ENCODE results near the gene PNLIPRP1.

The PNLIPRP1 gene

GRCh38 chr10:116620423-116621400 lies 30.0 kb downstream of the PNLIPRP1 start, which contains the start of gene PNLIPRP2:
Gene PNLIPRP2, plus strand, starts transcription at chr10:116620953.
- H3K36me3 ChIP-seq (ENCODE audit: control insufficient read depth, insufficient read depth, low read length, severe bottlenecking): no peaks in the 10 kb centered on the region
- no peaks in the 10 kb centered on the region for H3K9me3 ChIP-seq (ENCODE audit: control insufficient read depth, low read length)
- H3K27me3 ChIP-seq (replicated peaks; ENCODE audit: control insufficient read depth, insufficient read depth, low read length): peaks cover 14% of the 10 kb centered on the region
- no peak for DNase-seq (ENCODE audit: low read depth)
- no peak within 1 kb of the TSS for H3K9ac ChIP-seq (ENCODE audit: low read length)
- H3K4me1 ChIP-seq (ENCODE audit: control insufficient read depth, insufficient read depth, low read length): no peaks in the 10 kb centered on the region
- no peak within 1 kb of the TSS for H3K4me3 ChIP-seq (ENCODE audit: low read length)

- Histone ChIP-seq H3K36me3 (ENCODE audit: control insufficient read depth, insufficient read depth, low read length, severe bottlenecking) (no peaks in the 10 kb centered on the region), H3K9me3 (ENCODE audit: control insufficient read depth, low read length) (no peaks in the 10 kb centered on the region), H3K4me1 (ENCODE audit: control insufficient read depth, insufficient read depth, low read length) (no peaks in the 10 kb centered on the region), H3K9ac (ENCODE audit: low read length) (no peak overlapping the region), H3K27me3 (replicated peaks; ENCODE audit: control insufficient read depth, insufficient read depth, low read length) (peaks cover 19% of the 10 kb centered on the region), H3K4me3 (ENCODE audit: low read length) (no peak overlapping the region)
- DNase-seq (ENCODE audit: low read depth): no peak
Measured at GRCh38 chr10:116621476-116621875, 30.7 kb downstream of the PNLIPRP1 start.

- no peaks in the 10 kb centered on the region for H3K9me3 ChIP-seq (ENCODE audit: control insufficient read depth, low read length)
- no peak overlapping the region for H3K4me3 ChIP-seq (ENCODE audit: low read length)
Measured at GRCh38 chr10:116621934-116622655, 31.3 kb downstream of the PNLIPRP1 start.

GRCh38 chr10:116625845-116626244 lies 35.1 kb downstream of the PNLIPRP1 start:
- H3K9me3 ChIP-seq (ENCODE audit: control insufficient read depth, low read length): no peaks in the 10 kb centered on the region
- H3K4me3 ChIP-seq (ENCODE audit: low read length): no peak overlapping the region
- peaks cover 38% of the 10 kb centered on the region for H3K27me3 ChIP-seq (replicated peaks; ENCODE audit: control insufficient read depth, insufficient read depth, low read length)
- H3K9ac ChIP-seq (ENCODE audit: low read length): no peak overlapping the region
- H3K36me3 ChIP-seq (ENCODE audit: control insufficient read depth, insufficient read depth, low read length, severe bottlenecking): no peaks in the 10 kb centered on the region
- DNase-seq (ENCODE audit: low read depth): no peak
- no peaks in the 10 kb centered on the region for H3K4me1 ChIP-seq (ENCODE audit: control insufficient read depth, insufficient read depth, low read length)

More at GRCh38 chr10:116621934-116622655, 31.3 kb downstream of the PNLIPRP1 start:
- Histone ChIP-seq H3K9ac (ENCODE audit: low read length) (no peak overlapping the region), H3K27me3 (replicated peaks; ENCODE audit: control insufficient read depth, insufficient read depth, low read length) (peaks cover 25% of the 10 kb centered on the region), H3K4me1 (ENCODE audit: control insufficient read depth, insufficient read depth, low read length) (no peaks in the 10 kb centered on the region), H3K36me3 (ENCODE audit: control insufficient read depth, insufficient read depth, low read length, severe bottlenecking) (no peaks in the 10 kb centered on the region)
- no peak for DNase-seq (ENCODE audit: low read depth)

GRCh38 chr10:116626815-116627214 lies 36.1 kb downstream of the PNLIPRP1 start:
- H3K9ac ChIP-seq (ENCODE audit: low read length): no peak overlapping the region
- no peaks in the 10 kb centered on the region for H3K4me1 ChIP-seq (ENCODE audit: control insufficient read depth, insufficient read depth, low read length)
- H3K36me3 ChIP-seq (ENCODE audit: control insufficient read depth, insufficient read depth, low read length, severe bottlenecking): no peaks in the 10 kb centered on the region
- peaks cover 36% of the 10 kb centered on the region for H3K27me3 ChIP-seq (replicated peaks; ENCODE audit: control insufficient read depth, insufficient read depth, low read length)
- no peak overlapping the region for H3K4me3 ChIP-seq (ENCODE audit: low read length)
- no peaks in the 10 kb centered on the region for H3K9me3 ChIP-seq (ENCODE audit: control insufficient read depth, low read length)
- no peak for DNase-seq (ENCODE audit: low read depth)

- Histone ChIP-seq H3K9me3 (ENCODE audit: control insufficient read depth, low read length) (no peaks in the 10 kb centered on the region), H3K4me1 (ENCODE audit: control insufficient read depth, insufficient read depth, low read length) (no peaks in the 10 kb centered on the region), H3K4me3 (ENCODE audit: low read length) (no peak overlapping the region), H3K9ac (ENCODE audit: low read length) (no peak overlapping the region), H3K27me3 (replicated peaks; ENCODE audit: control insufficient read depth, insufficient read depth, low read length) (peaks cover 35% of the 10 kb centered on the region), H3K36me3 (ENCODE audit: control insufficient read depth, insufficient read depth, low read length, severe bottlenecking) (no peaks in the 10 kb centered on the region)
- DNase-seq (ENCODE audit: low read depth): no peak
Measured at GRCh38 chr10:116627386-116627933, 36.7 kb downstream of the PNLIPRP1 start.

- no peak overlapping the region for H3K9ac ChIP-seq (ENCODE audit: low read length)
- no peak for DNase-seq (ENCODE audit: low read depth)
- H3K4me3 ChIP-seq (ENCODE audit: low read length): no peak overlapping the region
- H3K36me3 ChIP-seq (ENCODE audit: control insufficient read depth, insufficient read depth, low read length, severe bottlenecking): no peaks in the 10 kb centered on the region
- H3K4me1 ChIP-seq (ENCODE audit: control insufficient read depth, insufficient read depth, low read length): no peaks in the 10 kb centered on the region
- peaks cover 35% of the 10 kb centered on the region for H3K27me3 ChIP-seq (replicated peaks; ENCODE audit: control insufficient read depth, insufficient read depth, low read length)
- no peaks in the 10 kb centered on the region for H3K9me3 ChIP-seq (ENCODE audit: control insufficient read depth, low read length)
Measured at GRCh38 chr10:116629340-116629739, 38.6 kb downstream of the PNLIPRP1 start.

- Histone ChIP-seq H3K27me3 (replicated peaks; ENCODE audit: control insufficient read depth, insufficient read depth, low read length) (peaks cover 35% of the 10 kb centered on the region), H3K4me1 (ENCODE audit: control insufficient read depth, insufficient read depth, low read length) (no peaks in the 10 kb centered on the region), H3K9ac (ENCODE audit: low read length) (no peak overlapping the region), H3K9me3 (ENCODE audit: control insufficient read depth, low read length) (no peaks in the 10 kb centered on the region), H3K36me3 (ENCODE audit: control insufficient read depth, insufficient read depth, low read length, severe bottlenecking) (no peaks in the 10 kb centered on the region), H3K4me3 (ENCODE audit: low read length) (no peak overlapping the region)
- no peak for DNase-seq (ENCODE audit: low read depth)
Measured at GRCh38 chr10:116630020-116630419, 39.3 kb downstream of the PNLIPRP1 start.

- no peak for DNase-seq (ENCODE audit: low read depth)
- Histone ChIP-seq H3K27me3 (replicated peaks; ENCODE audit: control insufficient read depth, insufficient read depth, low read length) (peaks cover 28% of the 10 kb centered on the region), H3K9ac (ENCODE audit: low read length) (no peak overlapping the region), H3K36me3 (ENCODE audit: control insufficient read depth, insufficient read depth, low read length, severe bottlenecking) (no peaks in the 10 kb centered on the region), H3K9me3 (ENCODE audit: control insufficient read depth, low read length) (no peaks in the 10 kb centered on the region), H3K4me1 (ENCODE audit: control insufficient read depth, insufficient read depth, low read length) (no peaks in the 10 kb centered on the region), H3K4me3 (ENCODE audit: low read length) (no peak overlapping the region)
Measured at GRCh38 chr10:116631871-116632295, 41.1 kb downstream of the PNLIPRP1 start.

- Histone ChIP-seq H3K4me1 (ENCODE audit: control insufficient read depth, insufficient read depth, low read length) (no peaks in the 10 kb centered on the region), H3K27me3 (replicated peaks; ENCODE audit: control insufficient read depth, insufficient read depth, low read length) (peaks cover 22% of the 10 kb centered on the region), H3K9ac (ENCODE audit: low read length) (no peak overlapping the region), H3K9me3 (ENCODE audit: control insufficient read depth, low read length) (no peaks in the 10 kb centered on the region), H3K36me3 (ENCODE audit: control insufficient read depth, insufficient read depth, low read length, severe bottlenecking) (no peaks in the 10 kb centered on the region), H3K4me3 (ENCODE audit: low read length) (no peak overlapping the region)
- no peak for DNase-seq (ENCODE audit: low read depth)
Measured at GRCh38 chr10:116632596-116633215, 41.9 kb downstream of the PNLIPRP1 start.

- no peak for DNase-seq (ENCODE audit: low read depth)
- Histone ChIP-seq H3K36me3 (ENCODE audit: control insufficient read depth, insufficient read depth, low read length, severe bottlenecking) (no peaks in the 10 kb centered on the region), H3K4me1 (ENCODE audit: control insufficient read depth, insufficient read depth, low read length) (no peaks in the 10 kb centered on the region), H3K27me3 (replicated peaks; ENCODE audit: control insufficient read depth, insufficient read depth, low read length) (peaks cover 22% of the 10 kb centered on the region), H3K4me3 (ENCODE audit: low read length) (no peak overlapping the region), H3K9me3 (ENCODE audit: control insufficient read depth, low read length) (no peaks in the 10 kb centered on the region), H3K9ac (ENCODE audit: low read length) (no peak overlapping the region)
Measured at GRCh38 chr10:116633216-116633600, 42.4 kb downstream of the PNLIPRP1 start.

Data from adipocyte (in vitro differentiated cells).